ENCODE measurements around the gene MSI1.
"Not testable (repeated sequence)": the region's sequence is repeated elsewhere in the genome, so short reads cannot be mapped to it uniquely, and the experiment has no call there.

The MSI1 gene

DNA sequence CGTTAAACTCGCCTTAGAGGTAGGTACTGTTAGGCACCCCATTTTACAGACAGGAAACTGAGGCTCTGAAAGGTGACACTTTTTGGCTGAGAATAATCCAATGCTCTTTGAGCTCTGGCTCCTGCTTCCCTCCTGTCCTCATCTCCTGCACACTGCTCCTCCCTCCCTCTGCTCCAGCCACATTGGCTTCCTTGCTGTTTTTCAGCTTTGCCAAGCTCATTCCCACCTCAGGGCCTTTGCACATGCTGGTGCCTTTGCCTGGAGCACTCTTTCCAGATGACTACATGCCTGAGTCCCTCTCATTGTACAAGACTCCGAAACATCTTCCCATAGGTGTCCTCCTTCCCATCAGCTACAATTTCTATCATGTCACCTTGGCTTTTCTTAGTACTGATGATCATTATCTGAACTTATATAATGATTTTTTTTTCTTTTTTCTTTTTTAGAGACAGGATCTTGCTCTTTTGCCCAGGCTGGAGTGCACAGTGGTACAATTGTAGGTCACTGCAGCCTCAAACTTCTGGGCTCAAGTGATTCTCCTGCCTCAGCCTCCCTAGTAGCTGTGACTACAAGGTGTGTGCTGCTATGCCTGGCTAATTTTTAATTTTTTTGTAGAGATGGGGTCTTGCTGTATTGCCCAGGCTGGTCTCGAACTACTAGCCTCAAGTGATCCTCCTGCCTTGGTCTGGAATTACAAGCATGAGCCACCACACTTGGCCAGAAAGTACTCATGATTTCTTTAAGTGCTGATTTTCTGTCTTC is 15.2 kb downstream of the MSI1 start:
- DNase-seq: no peak

DNA sequence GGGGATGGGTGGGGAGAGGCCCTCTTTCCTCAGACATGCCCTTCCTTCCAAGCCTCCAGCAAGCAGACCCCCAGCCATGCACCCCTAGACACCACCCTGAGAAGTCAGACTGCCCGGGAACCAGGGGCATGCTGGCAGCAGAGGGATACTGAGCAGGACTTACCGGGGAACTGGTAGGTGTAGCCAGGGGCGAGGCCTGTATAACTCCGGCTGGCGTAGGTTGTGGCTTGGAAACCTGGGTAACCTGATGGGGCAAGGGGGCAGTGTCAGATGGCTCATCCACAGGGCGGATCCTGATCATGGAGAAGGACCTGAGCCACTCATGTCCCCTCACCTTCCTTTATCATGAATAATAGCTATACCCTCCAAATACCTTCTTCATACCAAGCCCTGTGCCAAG is 15.8 kb downstream of the MSI1 start:
- no peak for DNase-seq

DNA sequence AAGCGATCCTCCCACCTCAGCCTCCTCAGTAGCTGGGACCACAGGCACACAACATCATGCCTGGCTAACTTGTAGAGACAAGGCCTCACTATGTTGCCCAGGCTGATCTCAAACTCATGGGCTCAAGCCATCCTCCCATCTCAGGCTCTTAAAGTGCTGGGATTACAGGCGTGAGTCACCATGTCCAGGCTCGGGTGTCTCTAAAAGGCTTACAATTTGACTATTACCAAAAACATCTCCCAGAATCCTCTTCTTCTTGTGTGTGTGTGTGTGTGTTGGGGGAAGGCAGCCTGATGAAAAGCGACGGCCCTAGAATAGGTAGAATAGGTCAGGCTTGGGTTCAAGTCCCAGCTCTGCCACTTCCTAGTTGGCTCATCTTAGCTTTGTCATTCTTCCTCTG is 16.8 kb downstream of the MSI1 start:
- DNase-seq: no peak

DNA sequence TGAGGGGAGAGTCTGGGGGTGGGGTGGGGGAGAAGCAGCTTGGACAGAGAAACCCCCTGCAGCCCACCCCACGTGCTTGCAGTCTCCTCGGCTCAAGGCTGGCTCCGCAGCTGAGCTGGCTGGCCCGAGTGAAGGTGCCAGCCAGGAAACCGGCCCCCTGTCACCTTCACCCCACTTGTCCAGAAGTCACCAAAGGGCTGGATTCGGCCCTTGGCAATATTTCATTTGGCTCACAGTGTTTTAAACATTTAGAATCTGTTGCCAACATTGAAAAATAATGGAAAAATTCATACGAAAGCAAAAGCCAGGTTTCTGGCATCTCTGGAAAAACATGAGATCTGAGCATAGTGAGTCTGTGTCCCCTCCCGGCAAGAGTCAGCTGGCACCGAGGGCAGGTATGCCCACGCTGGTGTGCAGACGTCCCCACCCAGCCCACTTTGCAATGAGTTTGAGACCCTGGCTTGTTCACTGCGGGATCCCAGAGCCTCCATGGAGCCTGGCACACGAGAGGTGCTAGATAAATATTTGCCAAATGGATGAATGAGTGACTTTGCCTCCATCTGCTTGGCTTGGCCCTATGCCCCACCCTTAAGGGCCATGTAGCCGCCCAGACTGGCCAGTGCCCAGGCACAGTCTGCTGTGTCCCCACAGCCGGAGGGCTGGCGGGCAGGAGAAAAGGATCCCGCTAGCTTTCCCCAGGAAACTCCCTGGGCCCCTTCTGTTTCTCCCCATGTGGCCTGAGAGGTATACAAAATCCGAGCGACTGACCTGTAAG is 18.2 kb downstream of the MSI1 start:
- no peak for DNase-seq

DNA sequence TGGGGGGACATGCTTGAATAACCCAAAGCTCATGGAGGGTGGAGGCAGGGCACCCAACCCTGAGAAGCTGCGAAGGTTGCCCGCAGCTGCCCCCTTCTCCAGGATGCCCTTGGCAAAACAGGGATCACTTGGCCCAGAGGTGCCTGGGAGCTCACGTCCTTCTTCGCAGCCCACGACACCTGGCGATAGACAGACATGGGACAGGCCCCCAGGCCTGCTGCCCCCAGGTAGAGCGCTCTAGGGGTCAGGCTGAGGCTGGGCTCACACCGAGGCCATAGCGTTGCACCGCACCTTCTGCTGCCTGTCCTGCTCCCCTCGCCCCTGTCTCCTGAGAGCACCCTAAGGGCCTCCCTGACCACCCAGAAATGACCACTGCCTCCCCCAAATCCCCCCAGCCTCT is 21.2 kb downstream of the MSI1 start:
- DNase-seq: no peak

DNA sequence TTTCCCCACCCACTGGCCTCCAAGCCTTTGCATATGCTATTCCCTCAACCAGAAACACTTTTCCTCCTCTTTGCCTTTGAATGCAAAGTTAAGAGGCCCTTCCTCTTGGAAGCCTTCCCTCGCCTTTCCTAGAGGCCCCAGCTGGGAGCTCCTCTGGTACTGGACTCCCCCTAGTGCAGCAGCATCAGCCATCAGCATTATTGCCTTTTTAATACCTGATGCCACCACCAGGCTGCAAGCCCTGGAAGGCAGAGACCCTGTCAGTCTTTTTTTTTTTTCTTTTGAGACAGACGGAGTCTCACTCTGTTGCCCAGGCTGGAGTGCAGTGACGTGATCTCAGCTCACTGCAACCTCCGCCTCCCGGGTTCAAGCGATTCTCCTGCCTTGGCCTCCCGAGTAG is 22.3 kb downstream of the MSI1 start:
- DNase-seq: no peak

DNA sequence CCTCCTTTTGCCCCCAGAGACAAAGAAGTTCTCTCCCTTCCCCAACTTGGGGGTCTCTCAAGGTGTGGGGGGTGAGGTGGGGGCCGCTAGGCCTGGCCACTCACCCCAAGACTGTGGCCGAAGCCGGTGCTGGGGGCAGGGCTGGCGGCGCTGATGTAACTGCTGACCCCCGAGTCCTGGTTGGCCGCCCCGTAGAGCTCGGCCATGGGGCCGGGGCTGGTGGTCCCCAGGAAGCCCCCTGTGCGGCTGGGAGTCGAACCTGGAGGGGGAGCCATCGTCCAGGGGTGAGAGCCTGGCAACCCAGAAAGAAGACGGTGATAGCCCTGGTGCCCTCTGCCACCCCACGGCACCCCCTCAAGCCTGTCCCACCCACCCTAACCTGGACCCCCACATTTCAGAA is 22.9 kb downstream of the MSI1 start:
- DNase-seq: no peak

DNA sequence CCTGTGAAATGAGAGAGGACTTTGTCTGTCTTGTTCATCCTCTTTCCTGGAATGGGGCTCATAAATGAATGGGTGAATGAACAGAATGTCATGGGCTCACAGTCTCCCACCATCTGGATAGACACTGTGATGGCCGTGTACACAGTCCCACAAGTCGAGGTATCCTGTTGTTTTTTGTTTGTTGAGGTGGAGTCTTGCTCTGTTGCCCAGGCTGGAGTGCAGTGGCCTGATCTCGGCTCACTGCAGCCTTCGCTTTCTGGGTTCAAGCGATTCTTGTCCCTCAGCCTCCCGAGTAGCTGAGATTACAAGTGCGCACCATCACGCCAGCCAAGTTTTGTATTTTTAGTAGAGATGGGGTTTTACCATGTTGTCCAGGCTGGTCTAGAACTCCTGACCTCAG is 25.3 kb downstream of the MSI1 start:
- DNase-seq: no peak

DNA sequence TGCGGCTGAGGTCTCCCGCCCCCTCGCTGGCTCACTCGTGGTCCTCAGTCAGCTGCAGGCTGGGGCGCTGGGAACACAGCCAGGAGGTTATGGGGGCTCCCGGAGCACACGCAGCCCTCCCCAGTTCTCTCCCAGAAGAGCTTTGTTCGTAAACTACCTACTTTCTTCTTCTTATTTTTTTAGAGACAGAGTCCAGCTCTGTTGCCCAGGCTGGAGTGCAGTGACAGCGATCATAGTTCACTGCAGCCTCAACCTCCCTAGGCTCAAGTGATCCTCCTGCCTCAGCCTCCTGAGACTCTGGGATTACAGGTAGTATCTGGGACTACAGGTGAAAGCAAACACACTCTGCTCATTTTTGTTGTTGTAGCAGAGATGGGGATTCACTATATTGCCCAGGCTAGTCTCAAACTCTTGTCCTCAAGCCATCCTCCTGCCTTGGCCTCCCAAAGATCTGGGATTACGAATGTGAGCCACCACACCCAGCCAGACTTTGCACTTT is 25.9 kb downstream of the MSI1 start:
- DNase-seq: no peak

DNA sequence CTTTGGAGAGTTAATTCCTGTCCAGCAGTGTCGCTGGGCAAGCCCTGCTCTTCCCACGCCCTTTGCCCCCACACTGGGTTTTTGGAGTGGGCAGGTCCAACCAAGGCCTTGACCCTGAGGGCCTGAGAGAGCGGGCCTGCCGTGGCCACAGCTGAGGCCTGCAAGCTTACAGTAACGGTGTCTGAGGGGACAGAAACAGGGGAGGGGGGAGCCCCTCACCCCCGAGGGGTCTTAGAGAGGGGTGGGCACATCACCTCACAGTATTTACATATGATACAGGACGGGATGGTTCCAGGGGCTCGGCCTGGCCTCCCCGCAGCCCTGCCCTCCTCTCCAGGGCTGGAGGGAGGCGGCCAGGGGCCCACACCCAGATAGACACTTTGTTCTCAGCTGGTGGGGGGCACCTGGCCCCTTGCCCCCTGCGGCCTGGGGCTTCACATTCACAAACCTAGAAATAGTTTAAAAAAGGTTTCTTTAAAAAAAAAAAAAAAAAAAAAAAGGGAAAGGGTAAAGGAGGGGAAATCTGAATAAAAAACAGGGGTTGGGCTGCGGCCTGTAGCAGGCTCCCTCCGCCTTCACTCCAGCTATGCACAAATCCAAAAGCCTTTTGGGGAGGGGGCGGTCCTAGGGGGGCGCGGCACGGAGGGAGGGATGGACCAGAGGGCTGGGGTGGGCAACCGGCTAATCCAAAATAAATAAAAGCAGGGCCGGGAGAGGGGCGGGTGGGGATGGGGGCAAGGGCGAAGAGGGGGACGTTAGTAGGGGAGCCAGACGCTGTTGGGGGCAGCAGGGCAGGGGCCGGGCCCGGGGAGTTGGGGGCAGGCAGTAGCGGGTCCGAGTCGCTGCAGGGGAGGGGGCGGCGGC is 26.6 kb downstream of the MSI1 start:
- DNase-seq: no peak

DNA sequence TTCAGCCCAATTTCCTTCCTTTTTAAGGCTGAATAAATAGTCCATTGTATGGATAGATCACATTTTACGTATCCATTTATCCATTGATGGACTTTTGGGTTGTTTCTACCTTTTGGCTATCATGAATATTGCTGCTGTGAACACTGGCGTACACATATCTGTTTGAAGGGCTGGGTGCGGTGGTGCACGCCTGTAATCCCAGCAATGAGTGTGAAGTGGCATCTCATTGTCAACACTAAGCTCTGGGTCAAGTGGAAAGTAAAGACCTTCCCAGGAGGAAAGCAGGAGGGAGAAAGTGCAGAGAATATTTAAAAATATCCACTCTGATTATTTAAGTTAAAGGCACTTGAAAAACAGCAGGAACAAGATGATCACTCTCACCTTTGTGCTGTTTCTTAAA is 29.7 kb downstream of the MSI1 start:
- DNase-seq: no peak

DNA sequence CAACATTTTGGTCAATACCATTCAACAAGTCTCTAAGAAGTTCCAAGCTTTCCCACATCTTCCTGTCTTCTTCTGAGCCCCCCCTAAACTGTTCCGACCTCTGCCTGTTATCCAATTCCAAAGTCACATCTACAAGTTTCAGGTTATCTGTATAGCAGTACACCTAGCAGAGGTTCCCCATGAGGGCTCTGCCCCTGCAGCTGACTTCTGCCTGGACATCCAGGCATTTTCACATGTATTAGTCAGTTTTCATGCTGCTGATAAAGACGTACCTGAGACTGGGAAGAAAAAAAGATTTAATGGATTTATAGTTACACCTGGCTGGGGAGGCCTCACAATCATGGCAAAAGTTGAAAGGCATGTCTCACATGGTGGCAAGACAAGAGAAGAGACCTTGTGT is 31.2 kb downstream of the MSI1 start:
- DNase-seq: no peak

DNA sequence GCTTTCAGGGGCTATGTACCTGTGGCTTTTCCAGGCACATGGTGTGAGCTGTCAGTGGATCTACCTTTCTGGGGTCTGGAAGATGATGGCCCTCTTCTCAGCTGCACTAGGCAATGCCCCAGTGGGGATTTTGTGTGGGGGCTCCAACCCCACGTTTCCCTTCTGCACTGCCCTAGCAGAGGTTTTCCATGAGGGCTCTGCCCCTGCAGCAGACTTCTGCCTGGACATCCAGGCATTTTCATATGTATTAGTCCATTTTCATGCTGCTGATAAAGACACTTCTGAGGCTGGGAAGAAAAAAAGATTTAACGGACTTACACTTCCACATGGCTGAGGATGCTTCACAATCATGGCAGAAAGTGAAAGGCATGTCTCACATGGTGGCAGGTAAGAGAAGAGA is 32.6 kb downstream of the MSI1 start:
- DNase-seq: not testable (repeated sequence)

DNA sequence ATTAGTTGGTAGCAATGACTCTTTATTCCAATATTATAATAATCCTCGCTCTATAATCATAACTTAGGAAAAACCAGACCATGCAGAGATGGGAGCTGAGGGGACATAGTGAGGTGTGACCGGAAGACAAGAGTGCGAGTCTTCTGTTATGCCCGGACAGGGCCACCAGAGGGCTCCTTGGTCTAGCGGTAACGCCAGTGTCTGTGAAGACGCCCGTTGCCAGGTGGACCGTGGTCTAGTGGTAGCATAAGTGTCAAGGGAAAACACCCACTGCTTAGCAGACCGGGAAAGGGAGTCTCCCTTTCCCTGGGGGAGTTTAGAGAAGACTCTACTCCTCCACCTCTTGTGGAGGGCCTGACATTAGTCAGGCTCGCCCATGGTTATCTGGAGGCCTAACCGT is 33.5 kb downstream of the MSI1 start:
- not testable (repeated sequence) for DNase-seq

DNA sequence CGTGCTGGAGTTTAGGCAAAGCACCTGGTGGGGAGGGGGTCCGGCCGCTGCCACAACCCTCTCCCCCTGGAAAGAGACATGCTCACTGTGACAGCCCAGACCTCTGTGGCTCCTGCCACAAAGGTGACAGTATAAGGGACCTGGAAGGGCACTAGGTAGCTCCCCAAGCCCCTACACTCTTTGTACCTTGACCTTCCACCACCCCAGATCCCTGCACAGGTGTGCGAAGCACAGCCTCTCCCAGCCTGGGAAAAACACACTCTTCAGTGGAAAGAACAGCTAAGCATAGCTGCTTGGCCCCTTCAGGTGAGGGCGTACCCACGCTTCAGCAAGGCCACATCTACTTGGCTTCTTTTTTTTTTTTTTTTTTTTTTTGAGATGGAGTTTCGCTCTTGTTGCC is 36.4 kb downstream of the MSI1 start:
- no peak for DNase-seq

DNA sequence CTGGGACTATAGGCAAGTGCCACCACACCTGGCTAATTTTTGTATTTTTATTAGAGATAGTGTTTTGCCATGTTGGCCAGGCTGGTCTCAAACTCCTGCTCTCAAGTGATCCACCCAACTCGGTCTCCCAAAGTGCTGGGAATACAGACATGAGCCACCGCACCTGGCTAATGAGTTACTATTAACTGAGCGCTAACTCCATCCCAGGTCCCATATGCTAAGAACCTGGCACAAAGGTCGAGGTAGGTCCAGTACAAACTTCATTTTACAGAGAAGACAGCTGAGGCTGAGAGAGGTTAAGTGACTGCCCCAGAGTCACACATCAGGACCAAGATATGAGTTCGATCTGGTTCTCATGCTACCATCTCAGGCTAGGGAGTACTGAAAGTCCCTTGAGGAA is 36.9 kb downstream of the MSI1 start:
- no peak for DNase-seq

DNA sequence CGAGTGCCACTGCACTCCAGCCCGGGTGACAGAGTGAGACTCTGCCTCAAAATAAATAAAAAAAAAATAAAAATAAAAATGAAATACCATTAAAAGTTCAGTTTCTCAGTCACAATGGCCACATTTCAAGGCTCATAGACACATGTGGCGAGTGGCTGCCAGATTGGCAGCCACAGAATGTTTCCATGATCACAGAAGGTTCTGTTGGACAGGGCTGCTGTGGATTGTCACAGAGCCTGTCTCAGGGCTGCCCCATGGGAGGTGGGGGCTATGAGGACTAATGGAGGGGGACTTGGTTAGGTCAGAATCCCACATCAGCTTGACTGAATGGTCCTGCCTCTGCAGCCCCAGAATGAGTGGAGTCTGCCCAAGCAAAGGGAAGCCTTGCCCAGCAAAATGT is 37.6 kb downstream of the MSI1 start:
- DNase-seq: no peak

DNA sequence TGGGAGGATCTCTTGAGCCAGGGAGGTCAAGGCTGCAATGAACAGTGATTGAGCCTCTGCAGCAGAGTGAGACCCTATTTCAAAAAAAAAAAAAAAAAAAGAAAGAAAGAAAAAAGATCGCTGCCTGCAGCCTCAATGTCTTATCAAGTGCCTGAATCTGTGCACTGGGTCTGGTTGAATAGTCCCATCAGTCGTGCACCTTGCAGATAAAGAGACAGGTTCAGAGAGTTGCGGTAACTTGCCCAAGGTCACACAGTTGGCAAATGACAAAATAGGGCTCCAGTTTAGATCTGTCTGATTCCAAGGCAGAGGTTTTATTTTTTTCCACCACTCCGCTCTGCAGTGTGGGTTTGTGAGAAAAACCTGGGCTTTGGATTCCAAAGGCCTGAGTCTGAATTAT is 40.7 kb downstream of the MSI1 start:
- DNase-seq: no peak

DNA sequence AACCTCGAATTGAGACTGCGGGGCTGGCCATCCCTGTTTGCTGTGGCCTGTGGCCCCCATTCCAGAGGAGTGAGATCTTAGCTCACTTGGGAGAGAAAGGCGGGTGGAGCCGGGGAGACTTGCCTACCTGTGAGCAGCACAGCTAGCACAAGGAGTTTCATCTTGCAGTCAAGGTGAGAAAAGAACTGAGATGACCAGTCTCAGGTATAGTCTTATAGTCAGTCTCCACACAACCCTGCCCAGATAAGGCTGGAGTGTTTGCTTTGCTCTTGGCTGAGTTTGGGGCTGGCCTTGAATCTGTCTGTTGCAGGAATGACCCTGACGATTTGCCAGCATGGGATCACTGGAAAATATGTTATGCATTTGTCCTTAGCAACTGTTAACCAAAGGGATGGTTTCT is 41.4 kb downstream of the MSI1 start, which contains the start of gene PLA2G1B:
PLA2G1B (minus strand) TSS at position 187 of the 400 bp plus-strand sequence; CDS start at position 161, 26 bp downstream.
- DNase-seq: no peak

DNA sequence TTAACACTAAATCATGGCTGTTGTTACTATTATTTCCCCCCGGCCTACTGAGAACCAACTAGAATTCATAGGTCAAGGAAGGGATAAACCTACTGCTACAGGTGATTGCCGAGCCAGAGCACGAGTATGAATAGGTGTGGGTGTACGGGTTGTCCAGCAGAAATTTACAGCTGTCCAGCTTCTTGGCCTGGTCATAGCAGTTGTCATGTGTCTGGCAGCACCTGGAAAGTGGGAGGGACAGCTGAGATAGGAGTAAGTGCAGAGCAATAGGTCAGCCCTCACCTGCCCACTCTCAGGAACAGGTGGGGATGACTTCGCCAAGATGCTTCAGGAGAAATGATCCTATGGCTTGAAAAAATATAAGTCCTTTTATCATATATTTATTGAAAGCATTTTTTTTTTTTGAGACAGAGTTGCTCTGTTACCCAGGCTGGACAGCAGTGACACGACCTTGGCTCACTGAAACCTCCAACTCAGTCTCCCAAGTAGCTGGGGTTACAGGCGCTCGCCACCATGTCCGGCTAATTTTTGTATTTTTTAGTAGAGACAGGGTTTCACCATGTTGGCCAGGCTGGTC is 44.0 kb downstream of the MSI1 start:
- no peak for DNase-seq

DNA sequence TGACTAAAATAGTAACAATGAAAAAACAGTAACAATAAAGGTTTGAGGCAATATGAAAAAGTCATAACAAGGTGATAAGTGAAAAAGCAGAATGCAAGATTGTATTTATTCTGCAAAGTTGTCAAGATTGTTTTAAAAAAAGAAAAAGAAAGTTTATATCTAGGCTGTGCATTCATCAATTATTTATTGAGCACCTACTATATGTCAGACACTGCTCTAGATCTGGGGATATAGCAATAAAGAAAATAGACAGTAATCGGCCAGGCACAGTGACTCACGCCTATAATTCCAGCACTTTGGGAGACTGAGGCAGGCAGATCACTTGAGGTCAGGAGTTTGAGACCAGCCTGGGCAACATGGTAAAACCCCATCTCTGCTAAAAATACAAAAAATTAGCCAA is 45.2 kb downstream of the MSI1 start:
- DNase-seq: no peak

DNA sequence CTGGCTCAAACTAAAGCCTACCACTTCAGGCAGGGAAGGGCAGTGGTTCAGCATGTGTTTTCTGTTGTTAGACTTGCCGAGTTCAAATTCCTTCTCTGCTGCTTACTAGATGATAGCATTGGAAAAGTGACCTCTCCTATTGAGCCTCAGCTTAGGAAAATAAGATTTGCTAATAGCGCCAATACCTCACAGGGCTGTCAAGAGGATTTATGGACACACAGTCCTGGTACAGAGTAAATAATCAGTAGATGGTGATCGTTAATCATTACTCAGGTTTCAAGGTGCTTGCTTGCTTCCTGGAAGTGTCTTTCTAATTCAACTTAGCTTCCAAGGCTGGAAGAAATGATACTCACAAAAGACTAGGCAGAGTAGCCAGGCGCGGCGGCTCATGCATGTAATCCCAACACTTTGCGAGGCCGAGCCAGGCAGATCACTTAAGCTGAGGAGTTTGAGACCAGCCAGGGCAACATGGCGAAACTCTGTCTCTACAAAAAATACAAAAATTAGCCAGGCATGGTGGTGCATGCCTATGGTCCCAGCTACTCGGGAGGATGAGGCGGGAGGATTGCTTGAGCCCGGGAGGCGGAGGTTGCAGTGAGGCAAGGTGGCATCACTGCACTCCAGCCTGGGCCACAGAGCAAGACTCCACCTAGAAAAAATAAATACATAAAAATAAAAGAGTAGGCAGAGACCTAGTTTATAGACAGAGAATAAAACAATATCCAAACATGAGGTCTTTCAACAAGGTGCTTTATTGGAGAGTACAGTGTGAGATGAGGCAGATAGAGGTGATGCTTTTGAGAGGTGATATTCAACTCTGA is 47.4 kb downstream of the MSI1 start:
- no peak for DNase-seq
